DMS153 treated with DMSO at 0.1 percent for 48 hours (cell line): Measurements from ENCODE around the gene IFI27.

Experiments
- DNase-seq: peaks from one replicate; lab custom pipeline; 2025; ENCODE audit not compliant: unreplicated experiment; lab: John Stamatoyannopoulos, UW

The IFI27 gene

DNA sequence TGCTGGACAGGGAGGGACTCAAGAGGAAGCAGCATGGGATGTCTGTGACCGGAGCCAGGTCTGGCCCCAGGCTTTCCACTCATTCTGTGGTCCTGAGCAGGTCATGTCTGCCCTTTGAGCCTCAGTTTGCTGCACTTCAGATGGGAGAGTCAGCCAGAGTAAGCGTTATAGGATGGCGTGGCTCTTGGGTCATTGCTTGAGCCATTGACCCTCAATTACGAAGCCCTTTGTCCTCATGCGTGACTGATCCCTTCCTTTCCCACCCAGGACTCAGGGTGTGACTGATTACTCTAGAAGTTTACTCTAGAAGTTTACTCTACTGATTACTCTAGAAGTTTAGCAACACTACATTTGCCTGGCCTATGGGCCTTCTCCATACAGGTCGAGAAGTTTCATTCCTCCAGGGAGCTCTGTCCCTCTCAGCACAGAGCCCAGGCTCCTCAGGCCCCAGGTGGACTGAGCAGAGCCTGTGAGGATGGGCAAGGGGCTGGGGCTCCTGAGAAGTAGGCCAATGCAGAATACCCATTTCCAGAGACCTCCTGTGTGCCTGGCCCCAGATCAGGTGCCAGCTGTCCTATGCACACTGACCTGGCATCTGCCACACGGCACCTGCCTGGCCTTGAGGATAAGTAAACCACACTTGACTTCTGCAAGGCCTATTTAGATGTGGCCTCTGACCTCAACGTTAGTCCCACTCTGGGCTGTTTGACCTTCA, 7.6 kb upstream of the IFI27 start:
- no peak for DNase-seq

DNA sequence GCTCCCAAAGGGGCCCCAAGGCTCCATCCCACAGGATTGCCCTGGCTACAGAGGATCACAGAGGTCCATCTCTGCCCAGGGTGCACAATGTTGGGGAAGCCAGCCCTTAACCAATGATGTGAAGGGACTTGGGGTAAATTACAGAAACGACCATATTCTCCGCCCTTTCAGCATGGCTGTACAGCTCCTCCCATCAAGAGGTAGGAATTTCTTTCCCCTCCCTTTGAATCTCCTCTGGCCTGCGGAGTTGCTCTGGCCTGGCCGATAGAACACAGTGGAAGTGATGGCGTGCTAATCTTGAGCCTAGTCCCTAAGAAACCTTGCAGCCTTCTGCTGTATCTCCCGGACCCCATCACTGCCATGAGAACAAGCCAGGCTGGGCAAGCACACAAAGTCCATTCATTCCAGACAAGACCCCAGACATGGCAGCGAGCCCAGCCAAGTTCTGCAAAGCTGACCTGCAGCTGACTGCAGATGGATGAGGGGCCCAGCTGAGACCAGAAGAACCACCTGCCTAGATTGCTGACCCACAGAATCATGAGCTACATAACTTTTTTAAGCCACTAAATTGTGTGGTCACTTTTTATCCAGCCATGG, 6.9 kb upstream of the IFI27 start:
- no peak for DNase-seq

DNA sequence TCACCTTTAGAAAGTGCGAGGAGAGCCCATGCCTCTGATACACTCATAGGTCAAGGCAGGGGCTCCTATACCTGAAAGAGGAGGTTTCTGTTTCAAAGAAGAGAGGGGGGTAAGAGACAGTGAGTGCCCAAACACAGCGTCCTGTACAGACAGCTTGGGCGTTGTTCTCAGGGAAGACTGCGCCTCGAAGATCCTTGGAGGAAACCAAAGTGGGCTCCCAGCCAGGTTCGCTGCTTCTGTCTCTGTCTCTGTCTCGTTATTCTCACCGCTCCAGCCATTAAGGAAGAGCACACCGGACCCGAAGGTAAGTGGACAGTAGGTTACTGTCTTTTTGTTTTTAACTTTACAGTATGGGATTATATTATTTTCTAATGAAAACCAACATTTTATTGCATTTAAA, 5.8 kb upstream of the IFI27 start:
- DNase-seq, result no peak

DNA sequence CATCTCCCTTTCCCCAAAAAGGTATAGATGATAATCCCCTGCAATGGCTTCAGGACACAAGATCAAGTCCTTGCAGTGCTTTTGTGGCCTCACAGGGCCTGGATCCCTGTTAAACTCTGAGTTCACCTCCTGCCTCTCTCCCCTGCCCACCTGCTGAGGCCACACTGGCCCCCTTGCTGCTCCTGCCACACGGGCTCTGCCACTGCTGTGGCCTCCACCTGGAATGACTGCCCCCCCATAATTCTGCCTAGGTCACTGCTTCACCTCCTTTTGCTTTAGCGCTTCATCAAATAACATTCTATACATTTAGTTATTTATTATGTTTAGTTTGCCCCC, 653 bp upstream of the IFI27 start:
- DNase-seq, result no peak

DNA sequence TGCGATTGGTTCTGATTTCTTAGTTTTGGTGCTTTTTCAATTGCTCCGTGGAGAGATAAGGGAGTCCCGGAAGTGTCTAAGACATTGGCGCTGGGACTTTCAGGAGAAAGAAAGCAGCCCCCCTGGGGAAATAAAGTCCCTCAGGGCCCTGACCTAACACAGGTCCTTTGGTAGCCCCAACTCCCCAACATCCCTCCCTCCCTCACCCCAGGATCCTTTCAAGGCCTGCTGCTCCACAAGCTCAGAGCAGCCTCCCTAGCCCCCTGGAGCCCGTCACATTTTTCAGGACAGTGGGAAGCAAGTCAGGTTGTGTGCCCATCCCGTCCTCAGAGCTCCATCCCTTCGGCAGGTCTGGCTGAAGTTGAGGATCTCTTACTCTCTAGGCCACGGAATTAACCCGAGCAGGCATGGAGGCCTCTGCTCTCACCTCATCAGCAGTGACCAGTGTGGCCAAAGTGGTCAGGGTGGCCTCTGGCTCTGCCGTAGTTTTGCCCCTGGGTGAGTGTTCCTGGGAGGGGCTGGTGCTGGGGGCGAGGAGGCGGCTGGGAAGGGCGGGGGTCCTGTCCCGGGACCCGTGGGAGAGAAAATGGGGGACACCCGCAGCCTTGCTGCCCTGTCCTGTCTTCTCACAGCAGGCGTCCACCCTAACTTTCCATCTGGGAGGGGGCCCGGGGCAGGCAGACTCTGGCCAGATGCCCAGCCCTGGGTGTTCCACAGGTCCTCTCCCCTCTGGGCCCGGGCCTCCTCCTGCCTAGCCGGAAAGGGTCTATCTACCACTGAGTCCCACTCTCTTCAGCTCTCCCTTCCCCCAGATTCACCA, 950 bp downstream of the IFI27 start:
- DNase-seq, result no peak

DNA sequence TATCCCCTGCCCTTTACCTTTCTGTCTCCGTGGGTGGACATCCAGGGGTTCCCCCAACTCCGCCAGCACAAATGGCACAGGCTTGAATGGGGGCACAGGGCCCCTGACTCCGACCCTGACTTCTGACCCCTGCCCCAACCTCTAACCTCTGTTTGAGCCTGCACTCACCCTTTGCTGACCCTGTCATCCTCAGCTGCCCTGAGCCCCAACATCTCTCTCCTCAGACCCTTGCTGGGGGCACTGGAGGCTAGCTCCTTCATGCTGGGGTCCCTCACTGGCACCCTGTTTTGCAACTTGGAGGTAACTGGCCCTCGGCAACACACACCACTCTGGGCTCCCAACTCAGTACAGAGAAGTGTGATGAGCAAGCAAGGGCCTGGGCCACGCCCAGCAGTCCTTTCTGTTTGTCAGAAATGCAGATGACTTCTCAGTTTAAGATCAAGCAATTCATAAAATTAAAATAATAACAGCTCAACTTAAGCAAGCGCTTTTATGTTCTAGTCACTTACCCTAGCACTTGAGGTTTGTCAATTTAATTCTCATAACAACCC, 2.1 kb downstream of the IFI27 start:
- no peak for DNase-seq

DNA sequence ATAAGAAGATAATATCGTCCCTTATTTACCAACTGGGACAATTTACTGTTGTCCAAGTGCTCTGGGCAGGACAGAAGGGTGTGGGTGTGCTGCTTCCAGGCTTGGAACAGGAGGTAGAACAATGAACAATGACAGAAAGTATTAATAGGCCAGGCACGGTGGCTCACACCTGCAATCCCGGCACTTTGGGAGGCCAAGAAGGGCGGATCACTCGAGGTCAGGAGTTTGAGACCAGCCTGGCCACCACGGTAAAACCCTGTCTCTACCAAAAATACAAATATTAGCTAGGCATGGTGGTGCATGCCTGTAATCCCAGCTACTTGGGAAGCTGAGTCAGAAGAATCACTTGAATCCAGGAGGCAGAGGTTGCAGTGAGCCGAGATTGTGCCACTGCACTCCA, 2.5 kb downstream of the IFI27 start:
- no peak for DNase-seq

DNA sequence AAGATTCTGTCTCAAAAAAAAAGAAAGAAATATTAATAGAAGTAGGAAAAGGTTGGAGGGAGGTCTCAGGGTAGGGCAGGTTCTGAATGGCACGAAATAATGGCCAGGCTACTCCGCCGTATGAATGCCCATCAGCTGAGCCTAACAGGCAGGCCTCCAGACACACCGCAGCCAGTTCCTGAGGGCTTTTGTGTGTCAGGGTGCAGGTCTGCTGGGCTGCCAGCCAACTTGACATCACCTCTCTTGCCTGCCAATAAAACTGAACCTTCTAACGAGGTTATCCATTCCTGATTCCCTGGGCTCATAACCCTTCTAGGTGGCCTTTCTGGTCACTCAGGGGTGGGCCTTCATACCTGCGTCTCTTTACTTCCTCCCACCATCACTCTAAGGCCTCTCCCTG, 3.0 kb downstream of the IFI27 start:
- peak; percentile 1 for DNase-seq

DNA sequence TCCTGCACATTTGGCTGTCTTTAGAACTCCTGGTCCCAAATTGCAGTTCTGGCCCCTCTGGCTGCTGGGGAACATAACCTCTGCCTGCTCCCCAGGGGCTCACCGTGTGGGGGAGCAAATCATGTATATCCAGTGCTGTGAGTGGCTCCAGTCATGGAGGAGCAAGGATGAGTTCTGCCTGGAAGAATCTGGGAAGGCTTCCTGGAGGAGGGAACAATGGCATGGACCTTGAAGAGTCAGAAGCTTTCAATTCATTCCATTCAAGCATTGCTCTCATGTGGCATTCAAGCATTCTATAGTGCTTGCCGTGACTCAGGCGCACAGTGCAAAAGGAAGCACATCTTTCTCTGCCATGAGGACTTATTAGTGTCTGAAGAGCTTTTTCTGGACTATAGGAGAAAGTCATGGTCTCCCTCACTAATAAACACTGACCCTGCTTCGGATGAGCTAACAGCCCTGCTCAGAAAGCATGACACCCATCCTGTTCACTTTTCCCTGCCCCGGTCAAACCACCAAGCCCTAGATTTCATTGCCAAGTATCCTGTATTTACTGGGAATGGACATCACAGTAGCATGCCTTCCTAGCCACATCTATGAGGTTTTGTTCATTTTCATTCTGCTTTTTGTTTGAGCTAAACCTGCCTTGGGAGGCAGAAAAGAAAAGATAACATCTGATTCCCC, 3.5 kb downstream of the IFI27 start:
- DNase-seq, result no peak

DNA sequence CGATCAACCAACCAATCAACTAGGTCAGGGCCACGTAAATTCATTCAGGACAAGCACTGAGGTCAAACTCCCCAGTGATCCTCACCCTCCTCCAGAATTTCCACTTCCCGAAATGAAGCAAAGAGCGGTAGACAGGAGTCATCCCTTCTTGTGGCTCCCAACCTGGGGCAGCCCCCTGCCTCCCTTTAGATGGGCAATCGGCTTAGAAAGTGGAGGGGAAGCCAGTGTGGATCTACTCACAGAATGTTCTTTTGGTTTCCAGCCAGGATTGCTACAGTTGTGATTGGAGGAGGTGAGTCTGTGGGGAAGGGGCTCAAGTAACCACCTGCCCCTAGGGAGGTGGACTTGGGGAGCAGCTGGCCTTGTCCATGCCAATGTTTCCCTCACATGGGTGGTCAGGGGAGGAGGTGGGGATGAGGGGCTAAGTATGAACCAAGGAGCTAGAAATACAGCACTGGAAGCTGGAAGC, 4.1 kb downstream of the IFI27 start:
- no peak for DNase-seq

DNA sequence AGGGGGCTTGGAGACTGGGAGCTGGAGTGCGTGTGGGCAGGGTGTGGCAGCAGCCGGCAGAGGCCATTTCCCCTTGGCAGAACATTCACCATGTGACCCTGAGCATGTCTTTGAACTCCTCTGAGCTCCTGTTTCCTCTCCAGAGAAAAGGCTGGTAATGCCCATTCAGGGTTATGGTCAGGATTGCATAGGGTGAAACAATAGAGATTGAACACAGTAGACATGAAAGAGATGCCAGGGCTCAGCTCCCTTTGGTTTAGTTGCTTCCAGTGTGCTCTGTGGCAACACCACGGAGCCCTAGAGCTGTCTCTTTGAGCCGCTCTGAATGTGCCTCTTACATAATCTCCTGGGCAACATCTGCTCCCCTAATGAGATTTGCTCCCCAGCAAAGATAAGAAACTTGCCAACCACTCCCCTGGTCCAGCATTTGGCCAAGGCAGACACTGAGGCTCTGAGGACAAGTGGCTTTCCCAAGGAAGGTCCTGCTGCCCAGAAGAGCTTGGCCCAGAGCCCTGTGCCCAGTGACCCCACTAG, 4.6 kb downstream of the IFI27 start:
- peak; percentile 10 for DNase-seq

DNA sequence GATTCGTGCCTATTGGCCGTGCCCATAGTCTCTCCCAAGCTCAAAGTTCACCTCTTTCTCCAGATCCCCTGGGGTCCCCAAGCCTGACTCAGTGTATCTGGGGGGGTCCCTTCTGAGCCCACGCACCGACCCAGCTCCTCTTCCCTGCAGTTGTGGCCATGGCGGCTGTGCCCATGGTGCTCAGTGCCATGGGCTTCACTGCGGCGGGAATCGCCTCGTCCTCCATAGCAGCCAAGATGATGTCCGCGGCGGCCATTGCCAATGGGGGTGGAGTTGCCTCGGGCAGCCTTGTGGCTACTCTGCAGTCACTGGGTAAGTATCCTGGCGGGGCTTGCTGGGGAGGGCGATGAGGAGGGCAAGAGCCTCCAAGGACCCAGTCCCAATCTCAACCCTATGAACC, 5.1 kb downstream of the IFI27 start:
- no peak for DNase-seq

DNA sequence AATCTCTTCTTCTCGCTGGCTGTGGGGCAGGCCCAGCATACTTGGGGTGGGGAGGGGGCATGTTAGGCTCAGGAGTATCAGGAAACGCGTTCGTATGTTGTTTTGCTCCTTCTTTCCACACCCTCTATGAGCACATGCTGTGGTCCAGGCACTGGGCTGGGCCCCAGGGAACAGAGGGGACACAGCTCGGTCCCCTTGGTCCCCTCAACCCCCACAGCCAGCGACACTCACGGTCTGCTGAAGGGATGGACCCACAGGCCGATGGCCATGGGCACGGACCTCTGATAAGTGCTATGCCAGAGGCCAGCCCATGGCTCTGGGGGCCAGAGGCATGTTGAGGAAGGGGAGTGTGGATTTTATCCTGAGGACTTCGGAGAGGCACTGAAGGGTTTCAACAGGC, 6.2 kb downstream of the IFI27 start:
- no peak for DNase-seq

DNA sequence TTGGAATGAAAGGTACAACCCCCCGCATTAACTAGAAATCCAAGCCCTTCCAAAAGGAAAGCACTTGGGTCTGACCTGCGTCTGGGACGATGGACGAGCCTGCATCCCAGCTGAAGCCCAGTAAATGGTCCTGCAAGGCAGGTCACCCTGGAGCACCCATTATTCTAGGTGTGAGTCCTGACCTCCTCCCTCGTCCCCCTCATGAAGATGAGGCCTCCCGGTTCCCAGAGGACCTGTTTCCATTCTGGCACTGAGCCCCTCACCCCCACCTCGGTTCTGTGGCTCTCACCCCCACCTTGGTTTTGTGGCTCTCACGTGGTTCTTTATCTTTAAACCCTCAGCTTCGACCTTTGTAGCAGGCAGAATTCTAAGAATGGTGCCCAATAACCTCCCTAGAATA, 7.3 kb downstream of the IFI27 start:
- no peak for DNase-seq

DNA sequence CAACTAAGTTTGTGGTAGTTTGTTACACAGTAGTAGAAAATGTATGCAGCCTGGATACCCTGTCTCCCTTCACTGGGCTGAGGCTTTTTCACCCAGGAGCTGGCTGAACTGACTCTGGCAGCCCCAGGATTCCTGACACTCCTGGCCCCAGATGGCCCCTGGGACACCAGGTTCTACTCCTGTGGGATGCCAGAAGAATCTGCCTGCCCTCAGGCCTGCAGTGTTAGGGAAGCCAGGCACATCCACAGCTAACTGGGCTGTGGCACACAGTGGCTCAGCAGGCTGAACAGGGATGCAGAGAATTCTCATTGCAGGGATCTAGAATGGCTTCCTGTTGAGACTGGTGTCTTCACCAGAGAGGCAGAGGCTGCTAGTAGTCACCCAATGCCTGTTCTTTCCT, 8.5 kb downstream of the IFI27 start:
- DNase-seq, result no peak

DNA sequence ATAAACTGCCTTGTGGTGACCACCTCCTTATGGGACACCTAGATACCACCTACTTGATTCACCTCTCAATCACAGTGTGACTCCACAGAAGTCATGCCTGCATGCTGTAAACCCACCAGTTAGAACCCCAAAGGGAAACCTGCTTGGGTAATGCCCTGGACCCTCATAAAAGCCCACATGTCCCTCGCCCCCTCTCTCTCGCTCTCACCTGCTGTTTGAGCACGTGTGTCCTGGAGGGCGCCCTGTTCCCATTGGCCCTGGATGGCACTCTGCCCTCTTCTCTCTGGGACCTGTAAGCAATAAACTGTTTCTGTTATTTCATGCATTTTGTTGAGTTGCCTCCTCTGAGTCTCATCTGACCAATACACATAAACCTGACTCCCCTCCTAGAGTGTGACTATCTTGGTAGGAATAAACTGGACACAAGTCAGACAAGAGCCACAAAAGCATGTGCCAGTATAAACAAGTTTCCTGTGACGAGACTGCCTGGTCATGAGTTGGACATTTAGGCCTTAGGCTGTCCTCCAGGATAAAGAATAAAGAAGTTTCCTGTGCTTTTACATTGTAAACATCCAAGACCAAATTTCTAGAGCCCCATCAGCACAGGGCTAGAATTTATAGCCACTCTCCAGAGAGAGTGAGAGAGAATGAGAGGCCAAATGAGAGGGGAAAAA, 10.3 kb downstream of the IFI27 start:
- no peak for DNase-seq

DNA sequence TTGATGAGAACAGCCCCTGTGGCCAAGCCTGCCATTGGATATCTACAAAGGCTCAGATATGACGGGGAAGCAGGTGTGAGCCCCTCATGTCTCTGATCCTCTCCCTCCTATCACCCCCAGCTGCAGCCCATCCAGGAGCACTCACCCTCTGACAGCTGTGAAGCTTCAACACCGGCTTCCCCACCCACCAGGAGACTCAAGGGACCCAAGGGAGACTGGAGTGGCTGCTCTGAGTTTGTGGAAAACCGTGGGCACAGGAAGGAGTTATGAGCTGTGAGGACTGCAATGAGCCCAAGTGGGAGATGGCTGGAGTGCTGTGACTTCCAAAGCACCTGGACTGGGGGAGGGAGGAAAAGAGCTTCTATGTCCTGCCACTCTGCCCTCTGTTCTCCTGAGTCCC, 10.9 kb downstream of the IFI27 start:
- DNase-seq, result no peak

DNA sequence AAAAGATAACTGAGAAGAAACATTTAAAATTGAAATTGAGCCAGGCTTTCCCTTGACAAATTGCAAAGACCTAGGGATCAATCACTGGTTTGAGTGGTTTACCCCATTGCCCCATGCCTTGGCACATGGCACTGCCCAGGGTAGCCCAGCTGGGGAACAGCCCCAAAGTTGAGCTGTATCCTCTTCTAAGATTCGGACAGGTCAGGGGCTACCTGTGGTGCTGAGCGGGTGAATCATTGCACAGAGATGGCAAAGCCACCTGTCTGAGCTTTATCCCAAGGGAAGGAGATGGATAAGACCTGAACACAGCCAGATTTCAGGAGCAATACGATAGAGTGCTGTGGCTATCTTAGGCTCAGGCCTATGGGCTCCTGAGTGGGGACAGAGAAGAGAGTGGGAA, 11.9 kb downstream of the IFI27 start:
- DNase-seq, result no peak

DNA sequence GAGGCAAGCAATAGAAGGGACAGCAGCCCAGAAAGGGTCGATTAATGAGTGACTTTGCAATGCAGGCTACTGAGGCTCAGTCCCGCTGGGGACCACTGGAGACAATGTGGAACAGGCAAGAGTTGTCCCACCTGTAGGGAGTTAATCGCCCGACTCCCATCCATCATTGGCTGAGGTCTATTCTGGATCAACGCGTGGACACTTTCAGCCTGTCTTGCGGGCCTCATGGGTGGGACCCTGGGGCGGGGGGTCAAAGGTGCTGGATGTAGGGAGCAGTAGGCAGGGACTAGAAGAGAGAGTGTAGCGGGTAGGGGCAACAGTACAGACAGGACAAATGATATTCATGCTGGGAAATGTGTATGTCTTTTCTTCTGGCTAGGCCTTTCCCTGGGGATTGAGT, 12.8 kb downstream of the IFI27 start:
- no peak for DNase-seq

DNA sequence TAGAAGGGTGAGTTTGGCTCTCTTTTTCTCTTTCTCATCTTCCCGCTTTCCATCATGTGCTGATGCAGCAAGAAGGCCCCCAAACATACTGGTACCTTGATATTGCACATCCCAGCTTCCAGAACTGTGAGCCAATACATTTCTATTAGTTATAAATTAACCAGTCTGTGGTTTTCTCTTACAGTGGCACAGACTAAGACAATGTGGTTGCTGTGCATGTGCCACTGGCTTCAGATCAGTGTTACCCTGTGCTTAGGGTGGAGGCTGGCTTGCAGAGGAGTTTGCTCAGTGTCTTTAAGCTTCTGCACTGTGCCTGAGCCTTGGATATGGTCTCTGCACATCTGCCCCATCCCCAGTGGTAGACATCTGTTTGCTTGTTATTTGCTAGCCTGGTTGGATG, 13.3 kb downstream of the IFI27 start:
- DNase-seq, result no peak
